ENCODE measurements around the gene PPP1R12B. TPM values are rescaled to one million over a fixed set of nuclear protein-coding genes. Genes with fewer than 3 reads are reported as not detected.
"Not testable (repeated sequence)": the region's sequence is repeated elsewhere in the genome, so short reads cannot be mapped to it uniquely, and the experiment has no call there.

Gene PPP1R12B
- total RNA-seq, 1 donor from 2014 or later: 21.8 TPM

DNA sequence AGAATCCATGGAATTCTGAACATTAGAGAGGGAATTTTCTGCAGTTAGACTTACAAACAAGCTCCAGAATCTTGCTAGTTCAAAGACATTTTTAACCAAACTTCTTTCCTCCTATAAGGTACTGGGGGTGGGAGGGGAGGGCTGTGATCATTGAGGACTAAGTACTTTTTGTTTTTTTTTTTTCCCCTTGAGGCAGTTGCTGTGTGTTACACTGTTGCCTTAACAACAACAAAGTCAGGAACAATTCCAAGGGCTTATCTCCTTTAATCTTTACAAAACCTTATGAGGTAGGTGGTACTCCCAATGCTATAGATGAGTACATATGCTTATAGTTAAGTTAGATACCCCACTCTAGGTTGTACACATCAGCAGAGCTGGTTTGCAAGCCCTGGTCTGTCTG, 62.9 kb downstream of the PPP1R12B start:
- Histone ChIP-seq H3K79me2 (ENCODE audit: low read depth) (no peaks in the 10 kb centered on the region), H3K4me2 (no peak overlapping the region), H3K9me3 (ENCODE audit: low read depth) (no peaks in the 10 kb centered on the region), H3K27ac (no peak overlapping the region), H3K9ac (no peak overlapping the region), H3K36me3 (no peaks in the 10 kb centered on the region), H4K20me1 (ENCODE audit: low read depth) (no peaks in the 10 kb centered on the region), H3K27me3 (no peaks in the 10 kb centered on the region), H3K4me1 (no peaks in the 10 kb centered on the region), H2AFZ (replicated peaks) (no peak overlapping the region), H3K4me3 (no peak overlapping the region), H3F3A (ENCODE audit: low read depth) (no peaks in the 10 kb centered on the region)
- Mint-ChIP-seq H3K27me3 (ENCODE audit: insufficient read depth, low read depth) (no peaks in the 10 kb centered on the region), H3K27ac (no peak overlapping the region), H3K4me1 (no peaks in the 10 kb centered on the region), H3K9me3 (no peaks in the 10 kb centered on the region), H3K4me3 (no peak overlapping the region), H3K36me3 (no peaks in the 10 kb centered on the region)
- DNase-seq (ENCODE audit: low spot score): no peak
- TF ChIP-seq EZH2phosphoT487 (IDR thresholded peaks at IDR 0.05) (no peak), EZH2 (IDR thresholded peaks at IDR 0.05) (no peak)
- TF ChIP-seq, protein P1, sequence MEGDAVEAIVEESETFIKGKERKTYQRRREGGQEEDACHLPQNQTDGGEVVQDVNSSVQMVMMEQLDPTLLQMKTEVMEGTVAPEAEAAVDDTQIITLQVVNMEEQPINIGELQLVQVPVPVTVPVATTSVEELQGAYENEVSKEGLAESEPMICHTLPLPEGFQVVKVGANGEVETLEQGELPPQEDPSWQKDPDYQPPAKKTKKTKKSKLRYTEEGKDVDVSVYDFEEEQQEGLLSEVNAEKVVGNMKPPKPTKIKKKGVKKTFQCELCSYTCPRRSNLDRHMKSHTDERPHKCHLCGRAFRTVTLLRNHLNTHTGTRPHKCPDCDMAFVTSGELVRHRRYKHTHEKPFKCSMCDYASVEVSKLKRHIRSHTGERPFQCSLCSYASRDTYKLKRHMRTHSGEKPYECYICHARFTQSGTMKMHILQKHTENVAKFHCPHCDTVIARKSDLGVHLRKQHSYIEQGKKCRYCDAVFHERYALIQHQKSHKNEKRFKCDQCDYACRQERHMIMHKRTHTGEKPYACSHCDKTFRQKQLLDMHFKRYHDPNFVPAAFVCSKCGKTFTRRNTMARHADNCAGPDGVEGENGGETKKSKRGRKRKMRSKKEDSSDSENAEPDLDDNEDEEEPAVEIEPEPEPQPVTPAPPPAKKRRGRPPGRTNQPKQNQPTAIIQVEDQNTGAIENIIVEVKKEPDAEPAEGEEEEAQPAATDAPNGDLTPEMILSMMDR (IDR thresholded peaks at IDR 0.05): no peak

DNA sequence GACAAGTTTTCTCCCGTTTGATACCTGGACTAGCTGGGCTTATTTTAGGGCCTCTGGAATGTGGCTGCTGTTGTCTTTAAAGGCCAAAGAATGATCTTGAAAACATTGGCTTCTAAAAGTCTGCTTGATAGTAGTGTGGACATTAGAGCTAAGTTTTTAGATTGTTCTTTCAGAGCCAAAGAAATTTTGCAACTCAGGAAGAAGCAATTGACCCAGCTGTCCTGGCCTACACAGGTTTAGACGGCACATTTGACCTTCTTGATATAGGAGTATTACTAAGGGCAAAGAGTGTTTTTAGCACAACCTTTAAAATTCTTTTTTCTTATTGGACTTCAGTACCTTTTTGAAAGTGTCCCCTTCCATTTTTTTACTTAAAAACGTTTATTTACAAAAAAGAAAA, 63.9 kb downstream of the PPP1R12B start:
- not testable (repeated sequence) for H3K4me1 Mint-ChIP-seq; H3K36me3 Mint-ChIP-seq; H2AFZ ChIP-seq (replicated peaks); H4K20me1 ChIP-seq (ENCODE audit: low read depth); H3K9me3 ChIP-seq (ENCODE audit: low read depth); H3K27me3 Mint-ChIP-seq (ENCODE audit: insufficient read depth, low read depth); H3K36me3 ChIP-seq; H3K4me1 ChIP-seq; H3K27ac Mint-ChIP-seq; H3F3A ChIP-seq (ENCODE audit: low read depth); H3K27ac ChIP-seq; H3K9ac ChIP-seq; H3K4me2 ChIP-seq; H3K27me3 ChIP-seq; H3K9me3 Mint-ChIP-seq; DNase-seq (ENCODE audit: low spot score); H3K79me2 ChIP-seq (ENCODE audit: low read depth); H3K4me3 Mint-ChIP-seq; H3K4me3 ChIP-seq

DNA sequence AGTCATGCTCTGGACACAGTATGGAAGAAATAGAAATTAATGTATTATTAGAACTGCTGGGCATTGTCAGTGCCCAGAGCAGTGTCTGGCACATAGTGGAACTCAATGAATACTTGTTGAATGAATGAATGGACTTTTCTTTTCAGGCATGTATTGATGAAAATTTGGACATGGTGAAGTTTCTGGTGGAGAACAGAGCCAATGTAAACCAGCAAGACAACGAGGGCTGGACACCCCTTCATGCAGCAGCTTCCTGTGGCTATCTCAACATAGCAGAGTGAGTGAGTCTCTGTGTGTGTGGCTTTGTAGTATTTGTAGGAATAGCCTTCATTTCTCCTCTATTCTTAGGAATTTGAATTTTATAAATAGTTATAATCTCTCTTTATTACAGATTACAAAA, 68.1 kb downstream of the PPP1R12B start:
- no peaks in the 10 kb centered on the region for H3K36me3 Mint-ChIP-seq
- no peaks in the 10 kb centered on the region for H3K27me3 Mint-ChIP-seq (ENCODE audit: insufficient read depth, low read depth)
- no peak overlapping the region for H3K27ac Mint-ChIP-seq
- no peak overlapping the region for H3K4me2 ChIP-seq
- DNase-seq (ENCODE audit: low spot score): no peak
- H3F3A ChIP-seq (ENCODE audit: low read depth): peaks cover 3% of the 10 kb centered on the region
- peaks cover 24% of the 10 kb centered on the region for H3K4me1 ChIP-seq
- H3K36me3 ChIP-seq: no peaks in the 10 kb centered on the region
- H3K27me3 ChIP-seq: no peaks in the 10 kb centered on the region
- H3K9ac ChIP-seq: no peak overlapping the region
- H4K20me1 ChIP-seq (ENCODE audit: low read depth): no peaks in the 10 kb centered on the region
- H3K4me3 ChIP-seq: no peak overlapping the region
- no peak overlapping the region for H2AFZ ChIP-seq (replicated peaks)
- H3K4me1 Mint-ChIP-seq: peaks cover 33% of the 10 kb centered on the region
- no peak overlapping the region for H3K27ac ChIP-seq
- H3K9me3 Mint-ChIP-seq: no peaks in the 10 kb centered on the region
- H3K79me2 ChIP-seq (ENCODE audit: low read depth): no peaks in the 10 kb centered on the region
- no peak for TF ChIP-seq EZH2 (IDR thresholded peaks at IDR 0.05)
- TF ChIP-seq EZH2phosphoT487 (IDR thresholded peaks at IDR 0.05): no peak
- TF ChIP-seq, protein P1 (IDR thresholded peaks at IDR 0.05): no peak
- H3K4me3 Mint-ChIP-seq: no peak overlapping the region
- H3K9me3 ChIP-seq (ENCODE audit: low read depth): no peaks in the 10 kb centered on the region

DNA sequence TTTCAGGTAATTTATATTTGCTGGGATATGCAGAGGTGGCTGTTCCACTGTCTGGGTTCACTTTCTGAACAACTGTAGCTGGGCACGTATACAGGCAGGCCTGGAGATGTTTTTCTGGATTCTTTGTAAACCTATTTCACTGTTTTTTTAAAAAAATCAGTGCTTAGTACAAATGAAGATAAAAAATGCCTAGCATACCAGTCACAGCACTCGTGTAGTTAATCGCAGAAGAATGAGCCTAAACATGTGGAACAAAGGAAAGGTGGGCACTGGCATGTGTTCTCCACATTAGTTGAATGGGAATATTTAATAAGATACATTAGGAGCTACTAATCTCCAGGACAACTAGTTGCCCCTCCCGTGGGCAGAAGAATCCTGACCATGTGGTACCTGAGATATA, 68.6 kb downstream of the PPP1R12B start:
- not testable (repeated sequence) for H3K4me3 ChIP-seq; H3K4me3 Mint-ChIP-seq; H3F3A ChIP-seq (ENCODE audit: low read depth); H3K9ac ChIP-seq; H4K20me1 ChIP-seq (ENCODE audit: low read depth); H3K36me3 ChIP-seq; H3K79me2 ChIP-seq (ENCODE audit: low read depth); H3K4me2 ChIP-seq; H2AFZ ChIP-seq (replicated peaks); H3K9me3 Mint-ChIP-seq; H3K36me3 Mint-ChIP-seq; H3K27me3 ChIP-seq; H3K27ac ChIP-seq; H3K9me3 ChIP-seq (ENCODE audit: low read depth); H3K27me3 Mint-ChIP-seq (ENCODE audit: insufficient read depth, low read depth); H3K27ac Mint-ChIP-seq
- H3K4me1 Mint-ChIP-seq: peaks cover 33% of the 10 kb centered on the region
- peaks cover 24% of the 10 kb centered on the region for H3K4me1 ChIP-seq
- DNase-seq (ENCODE audit: low spot score): peak; percentile 23

DNA sequence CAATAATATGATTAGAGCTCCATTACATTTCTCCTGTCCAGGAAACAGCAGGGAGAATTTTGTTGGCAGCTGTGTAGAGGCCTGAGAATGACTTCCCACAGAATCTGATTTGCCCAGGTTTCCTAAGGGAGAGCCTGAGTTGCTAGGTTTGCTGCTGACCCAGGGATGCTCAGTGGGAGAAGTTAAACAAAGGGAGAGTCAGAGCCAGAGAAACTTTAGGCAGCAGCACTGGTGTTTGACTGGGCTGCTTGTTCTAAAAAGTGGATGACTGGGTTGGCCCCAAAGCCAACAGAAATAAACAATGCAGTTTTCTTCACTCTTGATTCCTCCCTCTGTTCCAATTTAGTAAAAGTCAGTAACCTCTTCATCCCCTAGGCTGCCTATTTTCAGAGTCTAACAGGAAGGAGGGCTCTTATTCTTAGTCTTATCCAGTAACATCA, 69.3 kb downstream of the PPP1R12B start:
- not testable (repeated sequence) for H3K36me3 Mint-ChIP-seq; H3K9me3 ChIP-seq (ENCODE audit: low read depth); H4K20me1 ChIP-seq (ENCODE audit: low read depth); H3K27ac Mint-ChIP-seq; H3K4me3 ChIP-seq; H3K79me2 ChIP-seq (ENCODE audit: low read depth); H3K27me3 ChIP-seq; H3F3A ChIP-seq (ENCODE audit: low read depth); DNase-seq (ENCODE audit: low spot score); H3K36me3 ChIP-seq; H3K4me3 Mint-ChIP-seq; H3K9ac ChIP-seq; H2AFZ ChIP-seq (replicated peaks); H3K27me3 Mint-ChIP-seq (ENCODE audit: insufficient read depth, low read depth); H3K9me3 Mint-ChIP-seq
- peak overlapping the region; percentile 26 for H3K27ac ChIP-seq
- peaks cover 24% of the 10 kb centered on the region for H3K4me1 ChIP-seq
- H3K4me2 ChIP-seq: peak overlapping the region; percentile 25
- peaks cover 33% of the 10 kb centered on the region for H3K4me1 Mint-ChIP-seq

DNA sequence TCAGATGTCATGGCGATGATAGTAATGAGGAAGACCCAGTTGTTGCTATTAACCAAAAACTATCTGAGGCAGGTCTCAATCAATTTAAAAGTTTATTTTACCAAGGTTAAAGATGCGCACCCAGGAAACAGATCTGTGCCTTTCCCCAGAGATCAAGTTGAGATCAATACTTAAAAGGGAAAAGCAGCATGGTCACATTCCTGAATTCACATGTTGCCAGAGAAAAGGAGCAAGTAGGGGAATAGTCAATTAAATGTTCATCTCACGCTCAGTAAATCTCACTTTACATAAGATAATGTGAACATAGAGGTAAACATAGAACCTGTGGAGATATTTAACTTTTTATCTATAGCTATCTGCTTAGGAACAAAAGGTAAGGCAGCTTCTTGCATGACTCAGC, 71.2 kb downstream of the PPP1R12B start:
- not testable (repeated sequence) for H3K4me2 ChIP-seq; H3K79me2 ChIP-seq (ENCODE audit: low read depth); H3K36me3 ChIP-seq; H3K4me3 ChIP-seq; H3K9ac ChIP-seq; H4K20me1 ChIP-seq (ENCODE audit: low read depth); H3K9me3 ChIP-seq (ENCODE audit: low read depth); H2AFZ ChIP-seq (replicated peaks); H3K36me3 Mint-ChIP-seq; H3K27me3 ChIP-seq; H3K4me3 Mint-ChIP-seq; H3F3A ChIP-seq (ENCODE audit: low read depth); H3K27ac Mint-ChIP-seq; H3K9me3 Mint-ChIP-seq; H3K27ac ChIP-seq; H3K27me3 Mint-ChIP-seq (ENCODE audit: insufficient read depth, low read depth); DNase-seq (ENCODE audit: low spot score)
- H3K4me1 ChIP-seq: peaks cover 24% of the 10 kb centered on the region
- H3K4me1 Mint-ChIP-seq: peaks cover 33% of the 10 kb centered on the region

Data from neural progenitor cell (in vitro differentiated cells).